SK-N-SH treated with all-trans-retinoic acid at 6 μM for 48 hours (cell line): ENCODE measurements around the gene ARHGAP24.
"Not testable (repeated sequence)": the region's sequence is repeated elsewhere in the genome, so short reads cannot be mapped to it uniquely, and the experiment has no call there.

Experiments
- CSDC2 ChIP-seq: fragments of 250-450 bp; sonication (Bioruptor Pico); IDR thresholded peaks from 2 replicates; pipeline ENCODE4 v1.5.0; 2020; ENCODE audit warnings: mild to moderate bottlenecking, moderate library complexity
- ESRRG ChIP-seq: fragments of 250-450 bp; sonication (Bioruptor Pico); IDR thresholded peaks from 2 replicates; pipeline ENCODE4 v1.6.1; 2021; ENCODE audit warnings: mild to moderate bottlenecking
- ISL1 ChIP-seq: fragments of 250-450 bp; sonication (Bioruptor Pico); IDR thresholded peaks from 2 replicates; pipeline ENCODE4 v2.1.2; 2022; ENCODE audit warnings: mild to moderate bottlenecking, moderate library complexity
- RARB ChIP-seq: fragments of 250-450 bp; sonication (Bioruptor Pico); IDR thresholded peaks from 2 replicates; pipeline ENCODE4 v1.8.0; 2021; ENCODE audit warnings: mild to moderate bottlenecking, moderate library complexity
- TOX ChIP-seq: fragments of 250-450 bp; sonication (Bioruptor Pico); IDR thresholded peaks from 2 replicates; pipeline ENCODE4 v1.8.0; 2021; ENCODE audit warnings: mild to moderate bottlenecking, moderate library complexity, borderline replicate concordance
- ZC3H10 ChIP-seq: fragments of 250-450 bp; sonication (Bioruptor Pico); IDR thresholded peaks from 2 replicates; pipeline ENCODE4 v1.5.1; 2021; ENCODE audit warnings: mild to moderate bottlenecking, moderate library complexity
- ZNF565 ChIP-seq: fragments of 450-650 bp; formaldehyde crosslinking; conservative IDR thresholded peaks from 2 replicates; pipeline ENCODE4 v1.5.0; 2020; ENCODE audit warnings: low read depth, mild to moderate bottlenecking, moderate library complexity
- TF ChIP-seq, protein P1 (sequence below): fragments of 250-450 bp; sonication (Bioruptor Pico); IDR thresholded peaks from 2 replicates; pipeline ENCODE4 v1.8.0; 2020; ENCODE audit warnings: mild to moderate bottlenecking, moderate library complexity, borderline replicate concordance
- TF ChIP-seq, protein P2 (sequence below): fragments of 250-450 bp; sonication (Bioruptor Pico); IDR thresholded peaks from 2 replicates; pipeline ENCODE4 v1.5.1; 2020; ENCODE audit warnings: low read depth, mild to moderate bottlenecking, moderate library complexity

DNA sequence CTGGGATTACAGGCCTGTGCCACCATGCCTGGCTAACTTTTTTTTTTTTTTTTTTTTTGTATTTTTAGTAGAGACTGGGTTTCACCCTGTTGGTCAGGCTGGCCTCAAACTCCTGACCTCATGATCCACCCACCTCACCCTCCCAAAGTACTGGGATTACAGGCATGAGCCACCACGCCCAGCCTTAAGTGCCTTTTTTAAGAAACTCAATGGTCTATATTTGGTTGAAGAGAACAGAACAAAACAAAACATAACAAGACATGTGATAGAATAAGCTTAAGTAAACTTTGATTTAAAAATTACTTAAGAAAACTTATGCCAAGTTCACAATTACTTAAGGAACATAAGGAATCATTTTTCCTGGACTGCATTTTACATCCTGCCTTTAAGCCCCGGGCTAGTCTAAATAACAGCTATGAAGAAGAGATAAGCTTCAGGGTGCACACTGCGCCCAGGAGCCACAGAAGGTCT lies 365.1 kb downstream of the ARHGAP24 start:
- not testable (repeated sequence) for TF ChIP-seq ESRRG (CRISPR knock-in tag); ZNF565; CSDC2; TOX (CRISPR knock-in tag); ISL1 (CRISPR knock-in tag); RARB (CRISPR knock-in tag); ZC3H10 (CRISPR knock-in tag)
- TF ChIP-seq, protein P1, sequence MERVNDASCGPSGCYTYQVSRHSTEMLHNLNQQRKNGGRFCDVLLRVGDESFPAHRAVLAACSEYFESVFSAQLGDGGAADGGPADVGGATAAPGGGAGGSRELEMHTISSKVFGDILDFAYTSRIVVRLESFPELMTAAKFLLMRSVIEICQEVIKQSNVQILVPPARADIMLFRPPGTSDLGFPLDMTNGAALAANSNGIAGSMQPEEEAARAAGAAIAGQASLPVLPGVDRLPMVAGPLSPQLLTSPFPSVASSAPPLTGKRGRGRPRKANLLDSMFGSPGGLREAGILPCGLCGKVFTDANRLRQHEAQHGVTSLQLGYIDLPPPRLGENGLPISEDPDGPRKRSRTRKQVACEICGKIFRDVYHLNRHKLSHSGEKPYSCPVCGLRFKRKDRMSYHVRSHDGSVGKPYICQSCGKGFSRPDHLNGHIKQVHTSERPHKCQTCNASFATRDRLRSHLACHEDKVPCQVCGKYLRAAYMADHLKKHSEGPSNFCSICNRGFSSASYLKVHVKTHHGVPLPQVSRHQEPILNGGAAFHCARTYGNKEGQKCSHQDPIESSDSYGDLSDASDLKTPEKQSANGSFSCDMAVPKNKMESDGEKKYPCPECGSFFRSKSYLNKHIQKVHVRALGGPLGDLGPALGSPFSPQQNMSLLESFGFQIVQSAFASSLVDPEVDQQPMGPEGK (CRISPR knock-in tag), result not testable (repeated sequence)
- TF ChIP-seq, protein P2, sequence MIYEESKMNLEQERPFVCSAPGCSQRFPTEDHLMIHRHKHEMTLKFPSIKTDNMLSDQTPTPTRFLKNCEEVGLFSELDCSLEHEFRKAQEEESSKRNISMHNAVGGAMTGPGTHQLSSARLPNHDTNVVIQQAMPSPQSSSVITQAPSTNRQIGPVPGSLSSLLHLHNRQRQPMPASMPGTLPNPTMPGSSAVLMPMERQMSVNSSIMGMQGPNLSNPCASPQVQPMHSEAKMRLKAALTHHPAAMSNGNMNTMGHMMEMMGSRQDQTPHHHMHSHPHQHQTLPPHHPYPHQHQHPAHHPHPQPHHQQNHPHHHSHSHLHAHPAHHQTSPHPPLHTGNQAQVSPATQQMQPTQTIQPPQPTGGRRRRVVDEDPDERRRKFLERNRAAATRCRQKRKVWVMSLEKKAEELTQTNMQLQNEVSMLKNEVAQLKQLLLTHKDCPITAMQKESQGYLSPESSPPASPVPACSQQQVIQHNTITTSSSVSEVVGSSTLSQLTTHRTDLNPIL (CRISPR knock-in tag), result not testable (repeated sequence)
